Body of pancreas (tissue), 4 donors: ENCODE measurements around the gene CXorf49B.
"Not testable (repeated sequence)": the region's sequence is repeated elsewhere in the genome, so short reads cannot be mapped to it uniquely, and the experiment has no call there.

Experiments used
- POLR2A ChIP-seq, 3 donors: fragments of 450-650 bp; IDR thresholded peaks; one replicate each; pipeline ENCODE4 v1.6.1; 2016; ENCODE audit warnings: antibody characterized with exemption in 3 of 3, mild to moderate bottlenecking in 2 of 3
- TF ChIP-seq, protein P1 (sequence below), 7 experiments: fragments of 450-650 bp in 4 of 7; fragments of 200-600 bp in 3 of 7; sonication (generic) in 3 of 7; IDR thresholded peaks; one replicate each; pipeline ENCODE4 v1.5.1; 2016 to 2019; ENCODE audit warnings: antibody characterized with exemption in 7 of 7

DNA sequence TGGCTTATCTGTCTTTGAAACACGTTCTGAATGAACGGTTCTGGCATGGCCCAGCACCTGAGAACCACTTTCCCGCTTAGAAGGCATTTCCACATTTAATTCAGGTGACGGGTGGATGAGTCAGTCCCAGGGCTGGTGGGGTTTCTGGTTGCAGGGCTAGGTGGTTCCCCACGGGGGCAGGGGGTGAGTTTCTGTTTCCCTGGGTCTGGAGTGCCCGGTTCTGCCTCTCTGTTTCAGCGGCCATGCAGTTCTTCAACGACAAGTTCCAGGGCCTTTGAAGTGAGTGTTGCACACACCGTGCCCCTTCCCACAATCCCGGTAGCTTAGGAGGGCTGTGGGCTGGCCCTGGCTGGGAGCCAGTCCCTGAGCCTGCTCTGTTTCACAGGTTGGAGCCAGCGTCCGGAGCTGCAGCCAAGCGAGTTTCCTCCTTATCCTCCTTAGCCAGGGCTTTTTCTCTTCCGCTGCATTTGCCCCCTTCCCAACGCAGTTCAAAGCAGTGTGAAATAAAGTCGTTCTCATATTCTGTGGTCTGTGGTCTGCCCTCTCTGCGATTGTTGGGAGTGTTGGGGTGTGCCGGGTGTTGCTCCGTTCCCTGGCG, 42.8 kb upstream of the CXorf49B start:
- TF ChIP-seq, protein P1, sequence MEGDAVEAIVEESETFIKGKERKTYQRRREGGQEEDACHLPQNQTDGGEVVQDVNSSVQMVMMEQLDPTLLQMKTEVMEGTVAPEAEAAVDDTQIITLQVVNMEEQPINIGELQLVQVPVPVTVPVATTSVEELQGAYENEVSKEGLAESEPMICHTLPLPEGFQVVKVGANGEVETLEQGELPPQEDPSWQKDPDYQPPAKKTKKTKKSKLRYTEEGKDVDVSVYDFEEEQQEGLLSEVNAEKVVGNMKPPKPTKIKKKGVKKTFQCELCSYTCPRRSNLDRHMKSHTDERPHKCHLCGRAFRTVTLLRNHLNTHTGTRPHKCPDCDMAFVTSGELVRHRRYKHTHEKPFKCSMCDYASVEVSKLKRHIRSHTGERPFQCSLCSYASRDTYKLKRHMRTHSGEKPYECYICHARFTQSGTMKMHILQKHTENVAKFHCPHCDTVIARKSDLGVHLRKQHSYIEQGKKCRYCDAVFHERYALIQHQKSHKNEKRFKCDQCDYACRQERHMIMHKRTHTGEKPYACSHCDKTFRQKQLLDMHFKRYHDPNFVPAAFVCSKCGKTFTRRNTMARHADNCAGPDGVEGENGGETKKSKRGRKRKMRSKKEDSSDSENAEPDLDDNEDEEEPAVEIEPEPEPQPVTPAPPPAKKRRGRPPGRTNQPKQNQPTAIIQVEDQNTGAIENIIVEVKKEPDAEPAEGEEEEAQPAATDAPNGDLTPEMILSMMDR (IDR thresholded peaks at IDR 0.05) = not testable (repeated sequence)
- not testable (repeated sequence) for TF ChIP-seq POLR2A (IDR thresholded peaks at IDR 0.05)
